Parathyroid adenoma (tissue), 2 donors: ENCODE results near the gene PER3.

Experiments used
- H2AFZ ChIP-seq: fragments of 300-600 bp; sonication (generic); one replicate; pipeline ENCODE4 v1.7.0; 2017; ENCODE audit warnings: antibody characterized with exemption, mild to moderate bottlenecking
- H3K27ac ChIP-seq: fragments of 300-600 bp; sonication (generic); one replicate; pipeline ENCODE4 v1.7.0; 2017
- H3K27me3 ChIP-seq: fragments of 300-600 bp; sonication (generic); one replicate; pipeline ENCODE4 v1.7.0; 2017; ENCODE audit warnings: low read length; ENCODE audit not compliant: control insufficient read depth, insufficient read depth
- H3K36me3 ChIP-seq: fragments of 300-600 bp; sonication (generic); one replicate; pipeline ENCODE4 v1.7.0; 2017; ENCODE audit warnings: low read length; ENCODE audit not compliant: control insufficient read depth, insufficient read depth
- H3K4me1 ChIP-seq: fragments of 300-600 bp; sonication (generic); one replicate; pipeline ENCODE4 v1.7.0; 2017; ENCODE audit warnings: control low read depth
- H3K4me2 ChIP-seq: fragments of 300-600 bp; sonication (generic); one replicate; pipeline ENCODE4 v1.7.0; 2017; ENCODE audit warnings: low read length
- H3K4me3 ChIP-seq: fragments of 300-600 bp; sonication (generic); one replicate; pipeline ENCODE4 v1.7.0; 2017; ENCODE audit warnings: low read depth, low read length
- H3K79me2 ChIP-seq: fragments of 300-600 bp; sonication (generic); one replicate; pipeline ENCODE4 v1.7.0; 2017; ENCODE audit warnings: control low read depth
- H3K9ac ChIP-seq: fragments of 300-600 bp; sonication (generic); one replicate; pipeline ENCODE4 v1.7.0; 2017; ENCODE audit warnings: mild to moderate bottlenecking
- H3K9me3 ChIP-seq: fragments of 300-600 bp; sonication (generic); one replicate; pipeline ENCODE4 v1.7.0; 2017; ENCODE audit warnings: low read length; ENCODE audit not compliant: control insufficient read depth
- CTCF ChIP-seq: fragments of 300-600 bp; sonication (generic); IDR thresholded peaks from one replicate; pipeline ENCODE4 v1.7.0; 2017; ENCODE audit warnings: antibody characterized with exemption, mild to moderate bottlenecking
- donor health status: primary hyperparathyroidism.

Gene PER3

GRCh38 chr1:7805460-7805859 lies 21.4 kb downstream of the PER3 start:
- H3K27ac ChIP-seq: no peak overlapping the region
- H3K36me3 ChIP-seq: no peaks in the 10 kb centered on the region
- no peak for TF ChIP-seq CTCF

GRCh38 chr1:7808253-7808844 lies 24.3 kb downstream of the PER3 start:
- H3K36me3 ChIP-seq: no peaks in the 10 kb centered on the region
- no peak overlapping the region for H3K4me2 ChIP-seq
- no peak for TF ChIP-seq CTCF
- H3K4me3 ChIP-seq: no peak overlapping the region
- no peaks in the 10 kb centered on the region for H3K4me1 ChIP-seq
- H3K9ac ChIP-seq: no peak overlapping the region
- no peaks in the 10 kb centered on the region for H3K27me3 ChIP-seq
- H3K79me2 ChIP-seq: no peaks in the 10 kb centered on the region
- no peak overlapping the region for H3K27ac ChIP-seq
- H2AFZ ChIP-seq: no peak overlapping the region
- H3K9me3 ChIP-seq: no peaks in the 10 kb centered on the region

More at GRCh38 chr1:7805460-7805859, 21.4 kb downstream of the PER3 start:
- no peak overlapping the region for H3K4me2 ChIP-seq
- H2AFZ ChIP-seq: no peak overlapping the region
- no peaks in the 10 kb centered on the region for H3K27me3 ChIP-seq
- H3K9ac ChIP-seq: no peak overlapping the region
- no peaks in the 10 kb centered on the region for H3K9me3 ChIP-seq
- no peak overlapping the region for H3K4me3 ChIP-seq
- no peaks in the 10 kb centered on the region for H3K4me1 ChIP-seq
- H3K79me2 ChIP-seq: no peaks in the 10 kb centered on the region

GRCh38 chr1:7809742-7810141 lies 25.7 kb downstream of the PER3 start:
- no peaks in the 10 kb centered on the region for H3K36me3 ChIP-seq
- no peak overlapping the region for H3K9ac ChIP-seq
- no peaks in the 10 kb centered on the region for H3K79me2 ChIP-seq
- H3K4me3 ChIP-seq: no peak overlapping the region
- H3K27ac ChIP-seq: no peak overlapping the region
- no peak overlapping the region for H2AFZ ChIP-seq
- H3K27me3 ChIP-seq: no peaks in the 10 kb centered on the region
- no peak overlapping the region for H3K4me2 ChIP-seq
- no peaks in the 10 kb centered on the region for H3K4me1 ChIP-seq
- no peaks in the 10 kb centered on the region for H3K9me3 ChIP-seq
- no peak for TF ChIP-seq CTCF

- no peaks in the 10 kb centered on the region for H3K36me3 ChIP-seq
- H3K9ac ChIP-seq: no peak overlapping the region
These were observed 26.3 kb downstream of the PER3 start for GRCh38 chr1:7810395-7810794.

More at GRCh38 chr1:7810395-7810794, 26.3 kb downstream of the PER3 start:
- no peaks in the 10 kb centered on the region for H3K79me2 ChIP-seq
- TF ChIP-seq CTCF: no peak
- H3K27ac ChIP-seq: no peak overlapping the region
- H2AFZ ChIP-seq: no peak overlapping the region
- no peaks in the 10 kb centered on the region for H3K9me3 ChIP-seq
- H3K27me3 ChIP-seq: no peaks in the 10 kb centered on the region
- H3K4me3 ChIP-seq: no peak overlapping the region
- H3K4me1 ChIP-seq: no peaks in the 10 kb centered on the region
- H3K4me2 ChIP-seq: no peak overlapping the region
